Hepatocyte (in vitro differentiated cells): ENCODE measurements around the gene STOML2.

Experiments used
- EZH2 ChIP-seq: fragments of 200-600 bp; sonication (generic); IDR thresholded peaks from 2 replicates; pipeline ENCODE4 v1.6.1; 2016; ENCODE audit warnings: antibody characterized with exemption, mild to moderate bottlenecking, borderline replicate concordance
- TF ChIP-seq, protein P1 (sequence below): fragments of 200-600 bp; sonication (generic); IDR thresholded peaks from 2 replicates; pipeline ENCODE4 v1.5.1; 2016; ENCODE audit warnings: antibody characterized with exemption, mild to moderate bottlenecking; ENCODE audit not compliant: poor library complexity

GRCh38 chr9:35054871-35055644, 47.9 kb downstream of the STOML2 start:
- TF ChIP-seq EZH2, result no peak
- TF ChIP-seq, protein P1, sequence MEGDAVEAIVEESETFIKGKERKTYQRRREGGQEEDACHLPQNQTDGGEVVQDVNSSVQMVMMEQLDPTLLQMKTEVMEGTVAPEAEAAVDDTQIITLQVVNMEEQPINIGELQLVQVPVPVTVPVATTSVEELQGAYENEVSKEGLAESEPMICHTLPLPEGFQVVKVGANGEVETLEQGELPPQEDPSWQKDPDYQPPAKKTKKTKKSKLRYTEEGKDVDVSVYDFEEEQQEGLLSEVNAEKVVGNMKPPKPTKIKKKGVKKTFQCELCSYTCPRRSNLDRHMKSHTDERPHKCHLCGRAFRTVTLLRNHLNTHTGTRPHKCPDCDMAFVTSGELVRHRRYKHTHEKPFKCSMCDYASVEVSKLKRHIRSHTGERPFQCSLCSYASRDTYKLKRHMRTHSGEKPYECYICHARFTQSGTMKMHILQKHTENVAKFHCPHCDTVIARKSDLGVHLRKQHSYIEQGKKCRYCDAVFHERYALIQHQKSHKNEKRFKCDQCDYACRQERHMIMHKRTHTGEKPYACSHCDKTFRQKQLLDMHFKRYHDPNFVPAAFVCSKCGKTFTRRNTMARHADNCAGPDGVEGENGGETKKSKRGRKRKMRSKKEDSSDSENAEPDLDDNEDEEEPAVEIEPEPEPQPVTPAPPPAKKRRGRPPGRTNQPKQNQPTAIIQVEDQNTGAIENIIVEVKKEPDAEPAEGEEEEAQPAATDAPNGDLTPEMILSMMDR, result no peak
